ENCODE data around the gene LPO.

DNA sequence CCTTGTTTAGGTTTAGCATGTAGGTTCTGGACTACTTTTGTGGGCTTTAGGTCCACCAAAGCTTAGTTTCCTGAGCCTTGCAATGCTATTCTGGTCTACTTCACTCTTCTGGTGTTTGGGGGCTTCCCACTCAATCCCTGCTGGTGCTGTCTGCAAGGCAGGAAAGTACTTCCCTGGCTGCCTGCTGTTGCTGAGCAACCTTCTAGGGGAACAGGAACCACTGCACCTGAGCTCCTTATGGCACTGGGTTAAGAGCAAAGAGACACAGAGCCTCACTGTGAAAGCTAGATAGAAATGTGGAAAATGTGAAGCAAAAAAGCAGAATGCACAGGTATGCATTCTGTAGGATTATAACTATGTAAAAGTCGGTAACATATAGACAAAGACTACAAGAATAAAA, 25.4 kb downstream of the LPO start:
- TF ChIP-seq, protein P1, sequence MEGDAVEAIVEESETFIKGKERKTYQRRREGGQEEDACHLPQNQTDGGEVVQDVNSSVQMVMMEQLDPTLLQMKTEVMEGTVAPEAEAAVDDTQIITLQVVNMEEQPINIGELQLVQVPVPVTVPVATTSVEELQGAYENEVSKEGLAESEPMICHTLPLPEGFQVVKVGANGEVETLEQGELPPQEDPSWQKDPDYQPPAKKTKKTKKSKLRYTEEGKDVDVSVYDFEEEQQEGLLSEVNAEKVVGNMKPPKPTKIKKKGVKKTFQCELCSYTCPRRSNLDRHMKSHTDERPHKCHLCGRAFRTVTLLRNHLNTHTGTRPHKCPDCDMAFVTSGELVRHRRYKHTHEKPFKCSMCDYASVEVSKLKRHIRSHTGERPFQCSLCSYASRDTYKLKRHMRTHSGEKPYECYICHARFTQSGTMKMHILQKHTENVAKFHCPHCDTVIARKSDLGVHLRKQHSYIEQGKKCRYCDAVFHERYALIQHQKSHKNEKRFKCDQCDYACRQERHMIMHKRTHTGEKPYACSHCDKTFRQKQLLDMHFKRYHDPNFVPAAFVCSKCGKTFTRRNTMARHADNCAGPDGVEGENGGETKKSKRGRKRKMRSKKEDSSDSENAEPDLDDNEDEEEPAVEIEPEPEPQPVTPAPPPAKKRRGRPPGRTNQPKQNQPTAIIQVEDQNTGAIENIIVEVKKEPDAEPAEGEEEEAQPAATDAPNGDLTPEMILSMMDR (IDR thresholded peaks at IDR 0.05) = no peak
- no peak for TF ChIP-seq POLR2A (IDR thresholded peaks at IDR 0.05)

All from lower leg skin (tissue), 3 donors.